OCI-LY1 (cell line): ENCODE measurements around the gene ZNF235.

ENCODE experiments used
- H2AFZ ChIP-seq: fragments of 200-600 bp; sonication (generic), shearing (Covaris generic); 2 replicates; pipeline ENCODE4 v1.6.0; 2014; ENCODE audit warnings: antibody characterized with exemption, mild to moderate bottlenecking, low read length
- H3F3A ChIP-seq: fragments of 200-600 bp; sonication (generic), shearing (Covaris generic); 2 replicates; pipeline ENCODE4 v1.6.0; 2014; ENCODE audit warnings: mild to moderate bottlenecking, antibody characterized with exemption, low read length, moderate library complexity; ENCODE audit not compliant: insufficient read depth
- H3K27ac ChIP-seq: fragments of 200-600 bp; sonication (generic); 2 replicates; pipeline ENCODE4 v1.5.1; 2014; ENCODE audit warnings: low read length, mixed run types, mild to moderate bottlenecking, low read depth; ENCODE audit not compliant: poor library complexity, severe bottlenecking
- H3K27me3 ChIP-seq: fragments of 200-600 bp; sonication (generic); 2 replicates; pipeline ENCODE4 v1.6.0; 2014; ENCODE audit warnings: antibody characterized with exemption, mild to moderate bottlenecking, low read length, moderate library complexity; ENCODE audit not compliant: insufficient read depth
- H3K36me3 ChIP-seq: fragments of 200-600 bp; sonication (generic); 2 replicates; pipeline ENCODE4 v1.6.1; 2014; ENCODE audit warnings: mild to moderate bottlenecking, antibody characterized with exemption, low read length, moderate library complexity, mixed read lengths; ENCODE audit not compliant: insufficient read depth
- H3K4me1 ChIP-seq: fragments of 200-600 bp; sonication (generic); 2 replicates; pipeline ENCODE4 v1.5.1; 2014; ENCODE audit warnings: mild to moderate bottlenecking, low read length, moderate library complexity; ENCODE audit not compliant: insufficient read depth, severe bottlenecking
- H3K4me2 ChIP-seq: fragments of 200-600 bp; sonication (generic), shearing (Covaris generic); 2 replicates; pipeline ENCODE4 v1.6.1; 2014; ENCODE audit warnings: low read length
- H3K4me3 ChIP-seq: fragments of 200-600 bp; sonication (generic); 2 replicates; pipeline ENCODE4 v1.5.1; 2014; ENCODE audit warnings: low read length, low read depth, mild to moderate bottlenecking, mixed read lengths; ENCODE audit not compliant: poor library complexity, severe bottlenecking
- H3K79me2 ChIP-seq: fragments of 200-600 bp; shearing (Covaris generic); 2 replicates; pipeline ENCODE4 v1.6.1; 2016; ENCODE audit warnings: mixed run types, low read length, mixed read lengths; ENCODE audit not compliant: insufficient read depth
- H3K9ac ChIP-seq: fragments of 200-600 bp; sonication (generic), shearing (Covaris generic); 2 replicates; pipeline ENCODE4 v1.6.1; 2014; ENCODE audit warnings: mild to moderate bottlenecking, low read length, mixed read lengths
- H3K9me2 ChIP-seq: fragments of 200-600 bp; sonication (generic), shearing (Covaris generic); 2 replicates; pipeline ENCODE4 v1.6.1; 2014; ENCODE audit warnings: low read depth, mild to moderate bottlenecking, low read length, mixed read lengths
- H3K9me3 ChIP-seq: fragments of 200-600 bp; shearing (Covaris generic); 2 replicates; pipeline ENCODE4 v1.6.1; 2014; ENCODE audit warnings: low read length, mixed read lengths
- H4K20me1 ChIP-seq: fragments of 200-600 bp; sonication (generic), shearing (Covaris generic); 2 replicates; pipeline ENCODE4 v1.6.0; 2016; ENCODE audit warnings: mild to moderate bottlenecking, low read length; ENCODE audit not compliant: insufficient read depth
- EZH2 ChIP-seq: fragments of 200-600 bp; sonication (generic), shearing (Covaris generic); IDR thresholded peaks from 2 replicates; pipeline ENCODE4 v1.8.0; 2017; ENCODE audit warnings: borderline replicate concordance, mixed run types, mild to moderate bottlenecking, antibody characterized with exemption, low read length, moderate library complexity, mixed read lengths
- TF ChIP-seq, protein P1 (sequence below): fragments of 200-600 bp; sonication (generic), shearing (Covaris generic); IDR thresholded peaks from 2 replicates; pipeline ENCODE4 v1.5.1; 2017; ENCODE audit warnings: mild to moderate bottlenecking, antibody characterized with exemption, low read length, moderate library complexity, mixed read lengths

Gene ZNF235

DNA sequence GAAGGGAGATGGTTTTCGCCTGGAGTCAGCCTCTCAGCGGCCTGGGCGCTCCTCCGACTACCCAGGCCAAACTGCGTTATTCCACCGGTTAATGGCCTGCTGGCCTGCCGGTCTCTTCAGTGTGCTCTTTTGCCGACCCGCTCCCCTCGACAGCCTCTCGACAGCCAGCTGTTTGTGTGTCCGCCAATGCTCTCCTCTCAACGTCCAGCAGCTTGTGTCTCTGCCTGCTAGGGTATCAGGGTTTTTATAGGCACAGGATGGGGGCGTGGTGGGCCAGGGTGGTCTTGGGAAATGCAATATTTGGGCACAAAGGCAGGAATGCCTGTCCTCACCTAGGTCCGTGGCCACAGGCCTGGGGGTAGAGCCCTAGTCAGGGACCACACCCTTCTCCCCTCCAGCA lies 1.5 kb upstream of the ZNF235 start:
- Histone ChIP-seq H3K9me3 (no peaks in the 10 kb centered on the region), H3K4me1 (peaks cover 4% of the 10 kb centered on the region), H3K27ac (no peak overlapping the region), H3K9me2 (no peaks in the 10 kb centered on the region), H3K79me2 (no peaks in the 10 kb centered on the region), H3F3A (no peaks in the 10 kb centered on the region), H3K36me3 (no peaks in the 10 kb centered on the region), H2AFZ (no peak overlapping the region), H4K20me1 (no peaks in the 10 kb centered on the region), H3K4me2 (no peak overlapping the region), H3K27me3 (no peaks in the 10 kb centered on the region), H3K9ac (no peak overlapping the region), H3K4me3 (no peak overlapping the region)
- TF ChIP-seq, protein P1, sequence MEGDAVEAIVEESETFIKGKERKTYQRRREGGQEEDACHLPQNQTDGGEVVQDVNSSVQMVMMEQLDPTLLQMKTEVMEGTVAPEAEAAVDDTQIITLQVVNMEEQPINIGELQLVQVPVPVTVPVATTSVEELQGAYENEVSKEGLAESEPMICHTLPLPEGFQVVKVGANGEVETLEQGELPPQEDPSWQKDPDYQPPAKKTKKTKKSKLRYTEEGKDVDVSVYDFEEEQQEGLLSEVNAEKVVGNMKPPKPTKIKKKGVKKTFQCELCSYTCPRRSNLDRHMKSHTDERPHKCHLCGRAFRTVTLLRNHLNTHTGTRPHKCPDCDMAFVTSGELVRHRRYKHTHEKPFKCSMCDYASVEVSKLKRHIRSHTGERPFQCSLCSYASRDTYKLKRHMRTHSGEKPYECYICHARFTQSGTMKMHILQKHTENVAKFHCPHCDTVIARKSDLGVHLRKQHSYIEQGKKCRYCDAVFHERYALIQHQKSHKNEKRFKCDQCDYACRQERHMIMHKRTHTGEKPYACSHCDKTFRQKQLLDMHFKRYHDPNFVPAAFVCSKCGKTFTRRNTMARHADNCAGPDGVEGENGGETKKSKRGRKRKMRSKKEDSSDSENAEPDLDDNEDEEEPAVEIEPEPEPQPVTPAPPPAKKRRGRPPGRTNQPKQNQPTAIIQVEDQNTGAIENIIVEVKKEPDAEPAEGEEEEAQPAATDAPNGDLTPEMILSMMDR: no peak
- TF ChIP-seq EZH2: no peak

- no peak overlapping the region for H3K9ac ChIP-seq
- H3K9me3 ChIP-seq: no peaks in the 10 kb centered on the region
- H3K36me3 ChIP-seq: no peaks in the 10 kb centered on the region
- H3K4me3 ChIP-seq: peak overlapping the region; percentile 68
- peaks cover 4% of the 10 kb centered on the region for H3K4me1 ChIP-seq
- H3F3A ChIP-seq: no peaks in the 10 kb centered on the region
- H4K20me1 ChIP-seq: no peaks in the 10 kb centered on the region
- H2AFZ ChIP-seq: no peak overlapping the region
- H3K4me2 ChIP-seq: 0 out of 2 replicates have a peak overlapping the region, but pooled peaks have one; percentile 74
- H3K9me2 ChIP-seq: no peaks in the 10 kb centered on the region
- no peak for TF ChIP-seq EZH2
- TF ChIP-seq, protein P1: no peak
- no peaks in the 10 kb centered on the region for H3K79me2 ChIP-seq
- H3K27me3 ChIP-seq: no peaks in the 10 kb centered on the region
- H3K27ac ChIP-seq: no peak overlapping the region
These were observed 632 bp upstream of the ZNF235 start for GRCh38 chr19:44305457-44305856.

DNA sequence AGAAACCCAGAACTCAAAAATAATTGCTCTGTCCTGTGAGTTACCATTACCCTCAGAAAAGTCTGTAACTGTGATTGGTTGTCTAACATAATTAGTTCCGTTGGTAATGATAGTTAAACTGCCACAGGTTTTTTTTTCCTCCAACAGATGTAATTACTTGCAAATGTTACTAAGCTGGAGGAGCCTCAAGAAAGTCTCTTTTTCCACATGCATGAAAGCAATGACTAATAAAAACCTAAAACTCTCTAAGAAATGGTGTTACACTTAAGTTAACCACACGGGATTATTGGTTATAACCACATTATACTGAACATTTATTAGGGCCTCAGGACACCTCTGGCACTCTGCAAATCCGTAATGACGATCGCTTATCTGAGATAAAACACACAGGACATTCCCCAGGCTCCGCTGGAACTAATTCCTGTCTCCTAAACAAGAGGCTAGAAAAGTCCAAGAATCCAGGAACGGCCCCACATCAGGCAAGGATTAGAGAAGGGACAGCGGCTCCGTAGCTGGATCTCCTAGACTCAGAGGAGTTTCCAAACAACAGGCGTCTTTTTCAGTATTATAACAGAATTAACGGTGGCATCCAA lies 753 bp downstream of the ZNF235 start:
- H2AFZ ChIP-seq: no peak overlapping the region

More for the DNA sequence above, 753 bp downstream of the ZNF235 start:
- no peak overlapping the region for H3K27ac ChIP-seq
- H3K9me3 ChIP-seq: no peaks in the 10 kb centered on the region
- peak overlapping the region; percentile 65 for H3K9ac ChIP-seq
- H3K4me3 ChIP-seq: peak overlapping the region; percentile 68
- TF ChIP-seq, protein P1: no peak
- TF ChIP-seq EZH2: no peak
- H3K36me3 ChIP-seq: no peaks in the 10 kb centered on the region
- H3F3A ChIP-seq: no peaks in the 10 kb centered on the region
- no peaks in the 10 kb centered on the region for H4K20me1 ChIP-seq
- no peaks in the 10 kb centered on the region for H3K27me3 ChIP-seq
- peaks cover 4% of the 10 kb centered on the region for H3K4me1 ChIP-seq
- peak overlapping the region; percentile 74 for H3K4me2 ChIP-seq
- no peaks in the 10 kb centered on the region for H3K79me2 ChIP-seq
- H3K9me2 ChIP-seq: no peaks in the 10 kb centered on the region
